ENCODE measurements around the gene HDGFL3. TPM values are rescaled to one million over a fixed set of nuclear protein-coding genes. Genes with fewer than 3 reads are reported as not detected.
"Not testable (repeated sequence)": the region's sequence is repeated elsewhere in the genome, so short reads cannot be mapped to it uniquely, and the experiment has no call there.

The HDGFL3 gene
- total and polyA plus RNA-seq, 9 of the 15 experiments (the other 6 are each of a cell fraction or from before 2014, with no cell fraction given): 6.7 to 42.0 (median 31.4) TPM

- DNase-seq (ENCODE audit: extremely low read depth in 1 of 4, low spot score in 3 of 4); H3K9ac ChIP-seq (ENCODE audit: insufficient read depth in 1 of 2, low read depth in 2 of 2, low read length in 2 of 2); FAIRE-seq; H3K27me3 ChIP-seq (ENCODE audit: control insufficient read depth in 2 of 2, insufficient read depth in 2 of 2, low read length in 2 of 2); H3K4me3 ChIP-seq; CTCF ChIA-PET (ENCODE audit: low intra/inter-chr PET ratio); BruUV-seq (replicated peaks); ATAC-seq; H2AFZ ChIP-seq (ENCODE audit: low read depth, low read length); H3K4me2 ChIP-seq (ENCODE audit: insufficient read depth, low read length); in situ Hi-C loops (cut with MboI); H3K4me1 ChIP-seq (replicated peaks in 1 of 2; ENCODE audit: control insufficient read depth in 2 of 2, insufficient read depth in 2 of 2, low read length in 2 of 2); intact Hi-C loops (cut with micrococcal nuclease); H3K79me2 ChIP-seq (ENCODE audit: control insufficient read depth, insufficient read depth, low read length); H3K27ac ChIP-seq (ENCODE audit: extremely low read depth, low read depth, low read length); H3K9me1 ChIP-seq (ENCODE audit: control insufficient read depth, insufficient read depth, low read length); H4K20me1 ChIP-seq (replicated peaks; ENCODE audit: control insufficient read depth, insufficient read depth, low read length); H3K9me3 ChIP-seq (replicated peaks; ENCODE audit: control insufficient read depth, insufficient read depth, low read depth, low read length): not testable (repeated sequence)
- 27% methylated on average over 3 of the region's 3 CpGs for WGBS (ENCODE audit: insufficient coverage, low coverage, missing lambda C conversion rate)
- POLR2A ChIA-PET: interaction anchor here (1.1 kb wide), 1 partner anchor 22 kb away, joined by 3 read pairs; no protein-coding TSS in a partner anchor
- TF ChIP-seq KDM1A (IDR thresholded peaks at IDR 0.05) (0 out of 4 replicates have a peak, but pooled peaks of 1 of the 2 experiments have one; percentile 8), ZNF146 (CRISPR knock-in tag; IDR thresholded peaks at IDR 0.05; ENCODE audit: unreplicated experiment) (peak; percentile 90), RBM25 (IDR thresholded peaks at IDR 0.05; ENCODE audit: low read depth, low read length, severe bottlenecking) (peak; percentile 7)
- H3K36me3 ChIP-seq (ENCODE audit: control insufficient read depth, insufficient read depth, low read length): peaks cover 12% of the 10 kb centered on the region; the same call in 1 of the 3 replicates
These were observed 65.5 kb downstream of the HDGFL3 start for GRCh38 chr15:83142151-83142550.

GRCh38 chr15:83132861-83133523, 74.6 kb downstream of the HDGFL3 start:
- Histone ChIP-seq H3K79me2 (ENCODE audit: control insufficient read depth, insufficient read depth, low read length) (no peaks in the 10 kb centered on the region), H2AFZ (ENCODE audit: low read depth, low read length) (no peak overlapping the region), H3K9me3 (replicated peaks; ENCODE audit: control insufficient read depth, insufficient read depth, low read depth, low read length) (no peaks in the 10 kb centered on the region), H3K4me1 (replicated peaks in 1 of 2; ENCODE audit: control insufficient read depth in 2 of 2, insufficient read depth in 2 of 2, low read length in 2 of 2) (no peaks in the 10 kb centered on the region), H3K9me1 (ENCODE audit: control insufficient read depth, insufficient read depth, low read length) (no peaks in the 10 kb centered on the region), H3K4me3 (no peak overlapping the region), H3K27ac (ENCODE audit: extremely low read depth, low read depth, low read length) (no peak overlapping the region), H4K20me1 (replicated peaks; ENCODE audit: control insufficient read depth, insufficient read depth, low read length) (no peaks in the 10 kb centered on the region), H3K27me3 (ENCODE audit: control insufficient read depth in 2 of 2, insufficient read depth in 2 of 2, low read length in 2 of 2) (no peaks in the 10 kb centered on the region), H3K4me2 (ENCODE audit: insufficient read depth, low read length) (no peak overlapping the region), H3K36me3 (ENCODE audit: control insufficient read depth, insufficient read depth, low read length) (0 out of 3 replicates have a peak, but pooled peaks cover 2% of the 10 kb centered on the region), H3K9ac (ENCODE audit: insufficient read depth in 1 of 2, low read depth in 2 of 2, low read length in 2 of 2) (no peak overlapping the region)
- FAIRE-seq: no peak
- intact Hi-C loops (cut with micrococcal nuclease) (no loop called here), in situ Hi-C loops (cut with MboI) (no loop called here)
- DNase-seq (ENCODE audit: extremely low read depth in 1 of 4, low spot score in 3 of 4): no peak
- no TSS peak for BruUV-seq (replicated peaks)
- POLR2A ChIA-PET: interaction anchor here (0.7 to 1.3 kb wide), 4 partner anchors 13 to 26 kb away, joined by 3 to 5 read pairs (median 3); no protein-coding TSS in a partner anchor
- CTCF ChIA-PET (ENCODE audit: low intra/inter-chr PET ratio): no interaction called here
- ATAC-seq: no peak
- TF ChIP-seq NFIC (IDR thresholded peaks at IDR 0.05): no peak
- TF ChIP-seq POLR2AphosphoS2 (IDR thresholded peaks at IDR 0.05; ENCODE audit: low read length): no peak
- TF ChIP-seq BACH1 (tag; IDR thresholded peaks at IDR 0.05): no peak
- peak; percentile 75 to 83; a peak in 3 of 4 replicates for TF ChIP-seq KDM1A (IDR thresholded peaks at IDR 0.05)
- no peak for TF ChIP-seq PHF21A (IDR thresholded peaks at IDR 0.05; ENCODE audit: borderline replicate concordance, low read depth)
- TF ChIP-seq NR2C2 (CRISPR knock-in tag; IDR thresholded peaks at IDR 0.05): no peak
- no peak for TF ChIP-seq NR2C2 (tag; IDR thresholded peaks at IDR 0.05)
- WGBS (ENCODE audit: insufficient coverage, low coverage, missing lambda C conversion rate): 40% methylated on average over 4 of the region's 4 CpGs
